PC-3 (cell line): ENCODE measurements around the gene APOL2.

Experiments
- CTCF ChIP-seq: fragments of 300-600 bp; sonication (generic); conservative IDR thresholded peaks from 2 replicates; pipeline ENCODE4 v1.5.1; 2017; ENCODE audit warnings: antibody characterized with exemption, low read depth, mild to moderate bottlenecking, low read length
- EZH2 ChIP-seq: fragments of 300-600 bp; sonication (generic); IDR thresholded peaks from one replicate; pipeline ENCODE4 v1.6.1; 2017; ENCODE audit warnings: antibody characterized with exemption, mild to moderate bottlenecking, low read length; ENCODE audit not compliant: unreplicated experiment
- EZH2phosphoT487 ChIP-seq: fragments of 300-600 bp; sonication (generic); IDR thresholded peaks from 2 replicates; pipeline ENCODE4 v1.6.1; 2018; ENCODE audit warnings: mild to moderate bottlenecking, antibody characterized with exemption, low read length, borderline replicate concordance

- TF ChIP-seq CTCF (no peak), EZH2 (no peak), EZH2phosphoT487 (no peak)
These were observed 30.4 kb downstream of the APOL2 start for GRCh38 chr22:36208914-36209313.
